ENCODE measurements around the gene ZNF683.

GRCh38 chr1:26317146-26317545 is 55.4 kb downstream of the ZNF683 start:
- TF ChIP-seq POLR2A (conservative IDR thresholded peaks at IDR 0.05) (no peak), CEBPB (tag; IDR thresholded peaks at IDR 0.05) (no peak), LEF1 (IDR thresholded peaks at IDR 0.05) (no peak), EP300 (IDR thresholded peaks at IDR 0.05; ENCODE audit: low read length) (no peak), ZNF79 (CRISPR knock-in tag; IDR thresholded peaks at IDR 0.05; ENCODE audit: low read depth) (no peak), GTF2A2 (tag; IDR thresholded peaks at IDR 0.05) (no peak), TAF7 (tag; IDR thresholded peaks at IDR 0.05) (no peak), ZBTB40 (IDR thresholded peaks at IDR 0.05) (0 out of 2 replicates have a peak, but pooled peaks have one; percentile 30), ZBTB40 (CRISPR knock-in tag; IDR thresholded peaks at IDR 0.05) (no peak), SIN3A (IDR thresholded peaks at IDR 0.05; ENCODE audit: borderline replicate concordance in 2 of 2, control insufficient read depth in 1 of 2, low read depth in 2 of 2, low read length in 2 of 2) (no peak)
